ENCODE measurements around the gene ATP13A4. TPM values are rescaled to one million over a fixed set of nuclear protein-coding genes. Genes with fewer than 3 reads are reported as not detected.

ATP13A4 gene
- total RNA-seq (2014; rRNA removed; shearing (Covaris generic)): not detected in 2 replicates

GRCh38 chr3:193554811-193555210, at the start of gene ATP13A4:
TSS of gene ATP13A4 (minus strand) at chr3:193554895. CDS start at chr3:193554799, 96 bp downstream.
- no peak for DNase-seq (ENCODE audit: low spot score)

DNA sequence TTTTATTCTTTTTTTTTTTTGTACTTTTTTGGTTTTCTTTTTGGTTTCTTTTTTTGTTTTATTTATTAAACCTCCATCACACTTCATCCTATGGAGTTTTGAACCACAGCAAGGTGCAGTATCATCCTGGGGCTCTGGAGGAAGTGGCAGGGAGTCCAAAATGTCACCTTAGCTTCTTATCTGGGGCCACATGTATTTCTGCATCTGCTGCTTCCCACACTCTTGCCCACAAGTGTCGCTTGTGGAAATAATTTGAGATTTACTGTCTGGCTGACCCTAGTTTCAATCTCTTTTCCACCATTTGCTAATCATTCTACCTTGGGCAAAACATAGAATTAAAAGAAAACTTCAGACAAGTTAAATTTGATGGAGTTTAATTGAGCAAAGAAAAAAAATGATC, 44.7 kb upstream of the ATP13A4 start:
- no peak for DNase-seq (ENCODE audit: low spot score)

DNA sequence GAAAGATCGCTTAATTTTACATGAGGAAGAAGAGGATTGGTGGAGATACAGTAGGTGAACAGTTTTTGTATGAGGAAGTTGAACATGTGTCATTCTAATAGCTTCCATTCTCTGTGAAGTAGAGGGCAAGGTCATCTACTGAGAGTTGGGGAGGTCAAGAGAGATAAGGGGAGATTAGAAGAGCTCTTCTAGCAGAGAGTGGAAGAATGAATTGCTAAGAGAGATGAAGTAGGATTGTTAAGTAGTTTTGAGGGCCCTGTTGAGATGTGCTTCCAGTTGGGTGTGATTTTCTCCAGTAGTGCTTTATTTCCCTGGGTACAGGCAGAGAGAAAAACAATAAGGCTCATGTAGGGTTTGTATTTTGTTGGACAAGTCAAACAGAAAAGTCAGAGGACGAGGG, 43.5 kb upstream of the ATP13A4 start:
- DNase-seq (ENCODE audit: low spot score): no peak

GRCh38 chr3:193595939-193596487, 41.3 kb upstream of the ATP13A4 start:
- no peak for DNase-seq (ENCODE audit: low spot score)

GRCh38 chr3:193594946-193595689, 40.4 kb upstream of the ATP13A4 start:
- peak; percentile 54 for DNase-seq (ENCODE audit: low spot score)

- DNase-seq (ENCODE audit: low spot score): peak; percentile 30
Measured at GRCh38 chr3:193593668-193594030, 39.0 kb upstream of the ATP13A4 start.

- peak; percentile 99 for DNase-seq (ENCODE audit: low spot score)
Measured at GRCh38 chr3:193592841-193593667, 38.4 kb upstream of the ATP13A4 start, which contains the start of gene OPA1. TSS of gene OPA1 (plus strand) at chr3:193593208. CDS start at chr3:193593378, 170 bp downstream.

GRCh38 chr3:193590088-193590856, 35.6 kb upstream of the ATP13A4 start:
- peak; percentile 95 for DNase-seq (ENCODE audit: low spot score)

DNA sequence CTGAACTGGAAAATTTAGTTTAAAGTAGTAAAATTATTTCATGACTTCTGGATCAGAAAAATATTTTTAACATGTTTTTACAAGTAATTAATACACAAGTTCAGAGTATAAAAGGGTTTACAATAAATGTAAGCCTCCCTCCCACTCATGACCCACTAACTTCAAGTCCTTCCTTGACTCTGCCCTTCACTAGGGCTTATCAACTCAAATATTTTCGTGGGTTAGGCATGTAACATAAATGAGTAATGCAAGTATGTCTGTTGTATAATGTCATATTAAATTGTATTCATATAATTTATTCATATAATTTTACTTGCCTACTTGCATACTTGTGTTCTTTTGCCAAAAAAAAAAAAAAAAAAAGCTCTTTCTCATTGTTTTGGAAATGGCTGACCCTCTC, 34.9 kb upstream of the ATP13A4 start:
- no peak for DNase-seq (ENCODE audit: low spot score)

DNA sequence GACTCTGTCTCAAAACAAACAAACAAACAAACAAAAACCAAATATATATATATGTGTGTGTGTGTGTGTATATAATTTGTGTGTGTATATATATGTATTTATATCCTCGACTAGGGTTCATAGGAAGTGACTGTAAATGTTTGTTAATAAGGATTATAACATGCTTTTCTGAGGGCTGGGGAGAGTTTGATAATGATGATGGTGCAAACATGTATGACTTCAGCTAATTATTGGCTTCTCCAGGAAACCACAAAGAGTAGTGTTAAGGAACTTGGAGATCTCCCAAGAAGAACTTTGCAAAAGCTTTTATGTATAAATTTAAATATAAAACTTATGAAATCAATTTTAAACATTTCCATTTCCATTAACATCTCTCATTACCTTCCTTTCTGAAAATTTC, 34.4 kb upstream of the ATP13A4 start:
- DNase-seq (ENCODE audit: low spot score): no peak

DNA sequence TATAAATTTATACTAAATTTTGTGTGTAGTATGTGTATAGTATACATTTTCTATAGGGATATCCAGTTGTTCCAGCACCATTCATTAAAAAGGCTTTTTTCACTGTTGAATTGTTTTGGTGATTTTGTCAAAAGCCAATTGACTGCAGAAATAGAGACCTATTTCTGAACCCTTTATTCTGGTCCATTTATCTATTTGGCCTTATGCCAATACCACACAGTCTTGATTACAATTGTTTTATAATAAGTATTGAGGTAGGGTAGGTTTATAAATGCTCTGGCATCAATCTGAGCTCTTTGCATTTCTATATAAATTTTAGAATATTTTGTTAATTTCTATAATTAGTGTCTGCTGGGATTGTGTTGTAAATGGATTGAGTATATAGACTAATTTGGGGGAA, 31.8 kb upstream of the ATP13A4 start:
- no peak for DNase-seq (ENCODE audit: low spot score)

DNA sequence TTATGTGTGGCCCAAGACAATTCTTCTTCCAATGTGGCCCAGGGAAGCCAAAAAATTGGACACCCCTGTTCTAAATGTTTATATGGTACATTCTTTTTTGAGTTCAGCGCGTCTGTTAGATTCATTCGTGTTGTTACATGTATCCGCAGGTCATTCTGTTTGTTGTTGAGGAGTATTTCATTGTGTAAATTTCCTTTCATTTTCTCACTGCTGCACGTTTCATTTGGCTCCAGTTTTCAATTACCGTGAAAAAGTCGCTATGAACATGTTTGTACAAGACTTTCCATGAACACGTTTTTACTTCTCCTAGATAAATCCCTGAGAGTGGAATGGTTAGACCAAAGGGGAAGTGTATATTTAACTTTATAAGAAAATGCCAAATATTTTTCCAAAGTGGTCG, 30.8 kb upstream of the ATP13A4 start:
- no peak for DNase-seq (ENCODE audit: low spot score)

DNA sequence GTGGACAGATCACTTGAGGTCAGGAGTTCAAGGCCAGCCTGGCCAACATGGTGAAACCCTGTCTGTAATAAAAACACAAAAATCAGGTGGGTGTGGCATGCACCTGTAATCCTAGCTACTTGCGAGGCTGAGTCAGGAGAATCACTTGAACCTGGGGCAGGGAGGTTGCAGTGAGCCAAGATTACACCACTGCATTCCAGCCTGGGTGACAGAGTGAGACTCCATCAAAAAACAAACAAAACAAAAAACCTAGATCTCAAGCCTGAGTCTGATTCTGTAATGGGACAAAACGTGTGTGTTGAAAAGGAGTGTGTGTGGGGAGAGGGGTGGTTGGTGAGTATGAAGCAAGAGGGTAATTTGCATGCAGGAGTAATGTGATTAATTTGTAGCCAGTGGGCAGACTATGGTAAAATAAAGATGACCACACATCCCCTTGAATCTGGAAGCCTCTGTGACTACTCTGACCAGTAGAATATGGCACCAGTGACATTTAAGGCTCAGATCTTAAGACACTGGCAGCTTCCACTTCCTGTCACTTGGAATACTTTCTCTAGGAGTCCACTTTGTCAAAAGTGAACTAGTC, 19.9 kb upstream of the ATP13A4 start:
- DNase-seq (ENCODE audit: low spot score): no peak

GRCh38 chr3:193573403-193574191, 18.9 kb upstream of the ATP13A4 start:
- DNase-seq (ENCODE audit: low spot score): no peak

DNA sequence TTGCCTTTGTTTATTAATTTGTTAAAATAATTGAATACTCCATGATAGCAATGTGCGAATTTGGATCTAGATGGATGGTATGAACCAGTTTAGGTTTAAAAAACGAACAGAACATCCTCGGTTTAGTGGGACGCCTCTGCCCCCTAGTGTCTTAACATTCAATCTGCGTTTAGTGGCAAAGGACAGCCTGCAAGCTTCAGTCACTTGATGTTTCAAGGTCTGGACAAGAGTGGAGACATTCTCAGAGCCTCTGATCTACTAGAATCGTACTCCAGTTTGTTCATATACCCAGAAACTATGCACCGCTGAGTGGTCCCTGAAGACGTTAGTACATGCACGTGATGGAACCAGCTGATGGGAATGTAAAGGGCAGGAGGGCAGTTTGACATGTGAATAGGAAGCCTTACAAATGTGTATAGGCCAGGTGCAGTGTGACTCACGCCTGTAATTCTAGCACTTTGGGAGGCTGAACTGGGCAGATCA, 17.8 kb upstream of the ATP13A4 start:
- DNase-seq (ENCODE audit: low spot score): peak; percentile 83

DNA sequence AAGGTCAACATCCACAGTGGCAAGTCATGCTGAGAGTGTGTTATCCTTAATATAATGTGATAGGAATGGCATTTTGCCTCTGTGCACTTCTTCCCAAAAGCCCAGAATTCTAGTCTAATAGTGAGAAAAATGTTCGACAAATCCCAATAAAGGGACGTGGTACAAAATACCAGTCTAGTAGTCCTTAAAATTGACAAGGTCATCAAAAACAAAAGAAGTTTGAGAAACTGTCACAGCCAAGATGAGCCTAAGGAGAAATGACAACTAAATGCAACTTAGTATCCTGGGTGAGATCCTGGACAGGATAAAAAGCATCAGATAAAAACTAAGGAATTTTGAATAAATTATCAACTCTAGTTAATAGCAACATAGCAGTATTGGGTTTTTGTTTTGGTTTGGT, 14.4 kb upstream of the ATP13A4 start:
- DNase-seq (ENCODE audit: low spot score): no peak

DNA sequence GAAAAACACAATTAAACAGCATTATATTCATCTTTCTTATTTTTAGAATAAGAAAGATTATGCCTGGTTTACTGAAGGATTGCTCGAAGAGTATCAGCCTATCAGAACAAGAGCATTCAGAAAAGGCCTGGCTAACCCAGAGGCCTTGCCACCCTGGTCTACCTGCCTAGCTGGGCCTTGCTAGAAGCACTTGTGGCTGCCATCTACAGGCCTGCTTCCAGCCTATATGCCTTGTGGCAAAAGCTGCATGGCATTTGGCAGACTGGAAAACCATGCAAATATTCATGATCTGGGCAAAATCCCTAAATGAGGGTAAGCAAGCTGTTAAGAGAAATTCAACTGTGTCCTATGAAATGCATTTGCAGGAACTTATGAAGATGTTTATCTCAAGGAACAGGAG, 9.3 kb upstream of the ATP13A4 start:
- DNase-seq (ENCODE audit: low spot score): peak; percentile 35

DNA sequence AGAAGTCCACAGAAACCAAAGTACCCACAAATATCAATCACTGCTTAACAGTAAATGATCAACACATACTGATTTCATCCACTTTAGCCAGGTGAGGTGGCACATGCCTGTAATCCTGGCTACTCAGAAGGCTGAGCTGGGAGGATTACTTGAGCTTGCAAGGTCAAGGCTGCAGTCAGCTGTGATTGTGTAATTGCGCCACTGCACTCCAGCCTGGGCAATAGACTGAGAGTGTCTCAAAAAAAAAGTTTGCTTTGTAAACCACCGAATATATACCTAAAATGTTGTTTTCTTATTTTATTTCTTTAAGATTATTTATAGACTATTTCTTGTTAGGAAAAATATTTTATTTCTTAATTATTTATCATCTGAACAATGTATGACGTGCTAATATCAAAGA, 8.7 kb upstream of the ATP13A4 start:
- DNase-seq (ENCODE audit: low spot score): no peak

DNA sequence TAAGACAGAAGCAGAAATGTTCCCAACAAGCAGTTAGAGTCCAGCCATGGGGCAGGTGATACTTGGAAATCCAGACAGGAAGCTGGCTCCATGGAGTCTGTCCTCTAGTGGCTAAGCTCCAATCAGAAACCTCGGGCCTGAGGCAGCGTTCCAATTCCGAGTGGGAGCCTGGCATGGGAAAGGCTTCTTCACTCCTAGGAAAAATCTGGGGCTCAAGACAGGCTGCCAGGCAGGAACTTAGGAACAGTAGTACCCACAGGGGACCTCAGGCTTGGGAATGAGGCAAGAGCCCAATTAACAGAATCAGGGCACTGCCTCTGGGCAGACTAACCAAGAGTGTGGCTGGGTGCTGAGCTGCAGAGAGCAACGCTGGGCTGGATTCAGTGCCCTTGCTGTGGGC, 6.2 kb upstream of the ATP13A4 start:
- no peak for DNase-seq (ENCODE audit: low spot score)

DNA sequence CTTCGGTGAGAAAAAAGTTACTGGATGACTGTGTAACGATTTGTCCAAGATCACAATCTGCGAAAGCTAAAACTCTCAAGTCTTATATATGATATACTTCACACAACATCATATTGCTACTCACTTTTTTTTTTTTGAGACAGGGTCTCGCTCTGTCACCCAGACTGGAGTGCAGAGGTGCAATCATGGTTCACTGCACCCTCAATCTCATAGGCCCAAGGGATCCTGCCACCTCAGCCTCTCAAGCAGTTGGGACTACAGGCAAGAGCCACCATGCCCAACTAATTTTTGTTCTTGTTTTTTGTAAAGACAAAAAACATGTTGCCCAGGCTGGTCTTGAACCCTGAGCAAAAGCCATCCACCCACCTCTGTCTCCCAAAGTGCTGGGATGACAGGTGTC, 5.4 kb upstream of the ATP13A4 start:
- no peak for DNase-seq (ENCODE audit: low spot score)

DNA sequence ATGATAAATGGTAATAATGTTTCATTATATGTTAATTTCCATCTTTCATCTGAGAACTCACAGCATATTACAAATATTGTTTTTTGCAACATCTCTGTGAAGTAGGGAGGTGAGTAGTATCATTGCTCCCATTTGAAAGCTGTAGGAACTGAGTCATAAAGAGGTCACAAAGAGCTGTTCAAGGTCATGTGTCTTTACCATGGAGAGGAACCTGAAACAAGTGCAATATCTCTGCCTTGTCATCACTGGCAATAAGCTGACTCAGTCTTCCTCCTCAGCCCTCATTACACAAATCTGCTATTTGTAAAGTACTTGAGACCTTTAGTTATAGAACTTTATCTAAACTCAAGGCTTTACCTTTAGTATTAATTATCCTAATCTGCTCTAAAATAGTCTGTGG, 4.4 kb upstream of the ATP13A4 start:
- no peak for DNase-seq (ENCODE audit: low spot score)
